CD4-positive, alpha-beta T cell treated with Interleukin-17A for 4 hours (primary cell): Measurements from ENCODE around the gene SMAD5.

Experiments
- DNase-seq: peaks from one replicate; pipeline ENCODE4 v3.0.0-alpha.2; 2020; ENCODE audit warnings: mixed read lengths

Gene SMAD5

GRCh38 chr5:136157514-136157913 lies 24.9 kb downstream of the SMAD5 start:
- no peak for DNase-seq

- DNase-seq = no peak
These were observed 26.8 kb downstream of the SMAD5 start for GRCh38 chr5:136159457-136159856.

GRCh38 chr5:136162008-136162407 lies 29.4 kb downstream of the SMAD5 start:
- DNase-seq = no peak

GRCh38 chr5:136164226-136164625 lies 31.6 kb downstream of the SMAD5 start:
- no peak for DNase-seq

GRCh38 chr5:136166909-136167308 lies 34.3 kb downstream of the SMAD5 start:
- no peak for DNase-seq

- DNase-seq = no peak
These were observed 36.6 kb downstream of the SMAD5 start for GRCh38 chr5:136169218-136169617.

- DNase-seq = no peak
These were observed 41.5 kb downstream of the SMAD5 start for GRCh38 chr5:136174021-136174659.

GRCh38 chr5:136182618-136183017 lies 50.0 kb downstream of the SMAD5 start:
- DNase-seq = no peak

- no peak for DNase-seq
These were observed 53.5 kb downstream of the SMAD5 start for GRCh38 chr5:136185974-136186665.

- DNase-seq = no peak
These were observed 54.2 kb downstream of the SMAD5 start for GRCh38 chr5:136186796-136187195.

- no peak for DNase-seq
These were observed 56.2 kb downstream of the SMAD5 start for GRCh38 chr5:136188859-136189258.

- DNase-seq = no peak
These were observed 57.6 kb downstream of the SMAD5 start for GRCh38 chr5:136190091-136190720.

- DNase-seq = no peak
These were observed 58.3 kb downstream of the SMAD5 start for GRCh38 chr5:136190904-136191303.

GRCh38 chr5:136191304-136192014 lies 58.8 kb downstream of the SMAD5 start:
- no peak for DNase-seq

GRCh38 chr5:136192015-136192525 lies 59.4 kb downstream of the SMAD5 start:
- DNase-seq = no peak

GRCh38 chr5:136192526-136193321 lies 60.1 kb downstream of the SMAD5 start, which contains the start of gene SMIM32:
SMIM32 (minus strand) TSS chr5:136193162; CDS start chr5:136192524, 638 bp downstream.
- DNase-seq = no peak

GRCh38 chr5:136193322-136193935 lies 60.8 kb downstream of the SMAD5 start:
- no peak for DNase-seq

GRCh38 chr5:136194576-136194975 lies 61.9 kb downstream of the SMAD5 start:
- DNase-seq = no peak

- DNase-seq = no peak
These were observed 63.6 kb downstream of the SMAD5 start for GRCh38 chr5:136195971-136196820.

- no peak for DNase-seq
These were observed 65.0 kb downstream of the SMAD5 start for GRCh38 chr5:136197462-136198142.
